SK-N-DZ (cell line): ENCODE data around the gene SLC13A3.
"Not testable (repeated sequence)": the region's sequence is repeated elsewhere in the genome, so short reads cannot be mapped to it uniquely, and the experiment has no call there.

Experiments
- DNase-seq: peaks from one replicate; pipeline ENCODE4 v3.0.0-alpha.2; 2015; ENCODE audit warnings: low spot score

The SLC13A3 gene

GRCh38 chr20:46681032-46681854 is 30.0 kb upstream of the SLC13A3 start:
- peak; percentile 73 for DNase-seq

GRCh38 chr20:46680684-46681031 is 29.4 kb upstream of the SLC13A3 start:
- DNase-seq, result no peak

GRCh38 chr20:46678516-46678915 is 27.3 kb upstream of the SLC13A3 start:
- no peak for DNase-seq

- DNase-seq, result no peak
These were observed 26.3 kb upstream of the SLC13A3 start for GRCh38 chr20:46677608-46678007.

- not testable (repeated sequence) for DNase-seq
These were observed 25.5 kb upstream of the SLC13A3 start for GRCh38 chr20:46676649-46677316.

GRCh38 chr20:46674253-46675083 is 23.2 kb upstream of the SLC13A3 start:
- DNase-seq, result no peak

GRCh38 chr20:46673394-46674252 is 22.4 kb upstream of the SLC13A3 start:
- no peak for DNase-seq

- no peak for DNase-seq
These were observed 21.4 kb upstream of the SLC13A3 start for GRCh38 chr20:46672543-46673148.

- DNase-seq, result no peak
These were observed 20.7 kb upstream of the SLC13A3 start for GRCh38 chr20:46671866-46672542.

GRCh38 chr20:46670585-46671584 is 19.6 kb upstream of the SLC13A3 start:
- DNase-seq, result no peak

- DNase-seq, result no peak
These were observed 18.9 kb upstream of the SLC13A3 start for GRCh38 chr20:46670228-46670584.

- DNase-seq, result no peak
These were observed 15.7 kb upstream of the SLC13A3 start for GRCh38 chr20:46666818-46667515.

GRCh38 chr20:46666306-46666705 is 15.0 kb upstream of the SLC13A3 start:
- DNase-seq, result no peak

GRCh38 chr20:46665602-46666001 is 14.3 kb upstream of the SLC13A3 start:
- no peak for DNase-seq

- DNase-seq, result no peak
These were observed 12.3 kb upstream of the SLC13A3 start for GRCh38 chr20:46663531-46663930.

GRCh38 chr20:46661659-46662058 is 10.4 kb upstream of the SLC13A3 start:
- no peak for DNase-seq

- no peak for DNase-seq
These were observed 9.2 kb upstream of the SLC13A3 start for GRCh38 chr20:46660487-46660886.

GRCh38 chr20:46657618-46658017 is 6.4 kb upstream of the SLC13A3 start:
- no peak for DNase-seq
